K562 (cell line): ENCODE measurements around the gene SPNS1. TPM values are rescaled to one million over a fixed set of nuclear protein-coding genes. Genes with fewer than 3 reads are reported as not detected.

Experiments
- CREB3 ChIP-seq: fragments of 450-650 bp; conservative IDR thresholded peaks from 2 replicates; pipeline ENCODE4 v1.6.1; 2016; ENCODE audit warnings: missing genetic modification characterization, low read depth, mild to moderate bottlenecking, missing compliant biosample characterization, moderate library complexity
- CREBBP ChIP-seq: IDR thresholded peaks from one replicate; pipeline ENCODE4 v1.6.1; 2012; ENCODE audit warnings: low read depth, mild to moderate bottlenecking, control low read depth, inconsistent platforms, low read length
- EHMT2 ChIP-seq: fragments of 450-650 bp; IDR thresholded peaks from 2 replicates; pipeline ENCODE4 v1.6.1; 2018; ENCODE audit warnings: antibody characterized with exemption
- EP400 ChIP-seq: fragments of 450-650 bp; IDR thresholded peaks from 2 replicates; pipeline ENCODE4 v1.6.1; 2017; ENCODE audit warnings: antibody characterized with exemption, mild to moderate bottlenecking, moderate library complexity
- MGA ChIP-seq: fragments of 450-650 bp; IDR thresholded peaks from 2 replicates; pipeline ENCODE4 v1.6.1; 2016; ENCODE audit warnings: mild to moderate bottlenecking, moderate library complexity
- NR2C2 ChIP-seq, 2 experiments: fragments of 200-800 bp in 1 of 2; sonication (Bioruptor generic) in 1 of 2; sonication (generic) in 1 of 2; formaldehyde crosslinking in 1 of 2; IDR thresholded peaks; 2 replicates each; pipeline versions ENCODE4 v1.6.1 to v1.8.0; 2016 to 2022; ENCODE audit warnings: mild to moderate bottlenecking in 1 of 2, missing compliant biosample characterization in 1 of 2, missing genetic modification characterization in 1 of 2, missing genetic modification reagents in 1 of 2
- PML ChIP-seq: IDR thresholded peaks from 2 replicates; pipeline ENCODE4 v1.6.1; 2012; ENCODE audit warnings: low read length, inconsistent platforms
- SAFB2 ChIP-seq: fragments of 200-400 bp; formaldehyde crosslinking; IDR thresholded peaks from 2 replicates; pipeline ENCODE4 v1.6.1; 2018; ENCODE audit warnings: borderline replicate concordance, low read length, low read depth, moderate library complexity; ENCODE audit not compliant: severe bottlenecking
- SRSF3 ChIP-seq: fragments of 200-400 bp; formaldehyde crosslinking; IDR thresholded peaks from 2 replicates; pipeline ENCODE4 v1.6.1; 2016; ENCODE audit warnings: mild to moderate bottlenecking, low read length, moderate library complexity; ENCODE audit not compliant: insufficient read depth
- TARDBP ChIP-seq: fragments of 450-650 bp; IDR thresholded peaks from 2 replicates; pipeline ENCODE4 v1.6.1; 2016
- TCF7 ChIP-seq: sonication (generic); IDR thresholded peaks from 2 replicates; pipeline ENCODE4 v1.6.1; 2016; ENCODE audit warnings: antibody characterized with exemption, borderline replicate concordance
- TGIF2 ChIP-seq: sonication (generic); formaldehyde crosslinking; IDR thresholded peaks from 2 replicates; pipeline ENCODE4 v1.8.1; 2022; ENCODE audit warnings: mild to moderate bottlenecking, missing genetic modification reagents, moderate library complexity
- THRAP3 ChIP-seq: fragments of 450-650 bp; IDR thresholded peaks from 2 replicates; pipeline ENCODE4 v1.6.1; 2016; ENCODE audit warnings: mild to moderate bottlenecking, inconsistent platforms, borderline replicate concordance
- ZFP1 ChIP-seq: fragments of 450-650 bp; formaldehyde crosslinking; IDR thresholded peaks from 2 replicates; pipeline ENCODE4 v1.4.0; 2020; ENCODE audit warnings: mild to moderate bottlenecking, mixed read lengths
- ZKSCAN8 ChIP-seq: fragments of 200-800 bp; sonication (Bioruptor generic); IDR thresholded peaks from 2 replicates; pipeline ENCODE4 v1.6.1; 2016; ENCODE audit warnings: missing genetic modification characterization, missing compliant biosample characterization
- polyA plus RNA-seq, 8 experiments: library from polyadenylated mRNA; depleted of rRNA in 4 of 8; stranded (reverse) in 5 of 8; unstranded in 3 of 8; fragments of >200 nt; fragmentation: Nextera tagmentation in 2 of 8; fragmentation: Illumina TruSeq in 1 of 8; extraction: Ambion mirVana in 2 of 8; extraction: Trizol in 1 of 8; gene quantifications; 2 replicates each; pipeline versions ENCODE4 v1.2.1 to v1.2.3, GENCODE V29; 2011 to 2014; ENCODE audit warnings: inconsistent platforms in 1 of 8, missing spikeins in 1 of 8
- total RNA-seq, 7 experiments: library from RNA; depleted of rRNA in 6 of 7; stranded (reverse); fragments of >200 nt in 6 of 7; fragmentation: Illumina TruSeq in 2 of 7; extraction: Trizol in 2 of 7; gene quantifications; 2 replicates each; pipeline versions ENCODE4 v1.2.1 to v1.2.3, GENCODE V29; 2011 to 2021; ENCODE audit warnings: low replicate concordance in 1 of 7

The SPNS1 gene
- total and polyA plus RNA-seq, 9 of the 15 experiments (the other 6 are each of a cell fraction or from before 2014, with no cell fraction given): 0.58 to 64.9 (median 13.7) TPM

- TF ChIP-seq MGA (no peak), PML (peak; percentile 87; the same call in 1 of the 2 replicates), SAFB2 (no peak), ZFP1 (peak; percentile 61; the same call in 1 of the 2 replicates), EP400 (peak; percentile 74), TGIF2 (no peak), EHMT2 (no peak), ZKSCAN8 (no peak), NR2C2 (CRISPR knock-in tag; IDR thresholded peaks at IDR 0.05) (no peak; the same call in 1 of the 2 replicates), NR2C2 (tag; IDR thresholded peaks at IDR 0.05) (peak; percentile 79), TCF7 (0 out of 2 replicates have a peak, but pooled peaks have one; percentile 28), CREBBP (no peak), TARDBP (peak; percentile 22; the same call in 1 of the 2 replicates), CREB3 (tag) (no peak), SRSF3 (no peak), THRAP3 (no peak)
Observed at GRCh38 chr16:28925386-28926228, 49.0 kb upstream of the SPNS1 start (continued).
